Measurements from ENCODE around the gene SEC14L2.

DNA sequence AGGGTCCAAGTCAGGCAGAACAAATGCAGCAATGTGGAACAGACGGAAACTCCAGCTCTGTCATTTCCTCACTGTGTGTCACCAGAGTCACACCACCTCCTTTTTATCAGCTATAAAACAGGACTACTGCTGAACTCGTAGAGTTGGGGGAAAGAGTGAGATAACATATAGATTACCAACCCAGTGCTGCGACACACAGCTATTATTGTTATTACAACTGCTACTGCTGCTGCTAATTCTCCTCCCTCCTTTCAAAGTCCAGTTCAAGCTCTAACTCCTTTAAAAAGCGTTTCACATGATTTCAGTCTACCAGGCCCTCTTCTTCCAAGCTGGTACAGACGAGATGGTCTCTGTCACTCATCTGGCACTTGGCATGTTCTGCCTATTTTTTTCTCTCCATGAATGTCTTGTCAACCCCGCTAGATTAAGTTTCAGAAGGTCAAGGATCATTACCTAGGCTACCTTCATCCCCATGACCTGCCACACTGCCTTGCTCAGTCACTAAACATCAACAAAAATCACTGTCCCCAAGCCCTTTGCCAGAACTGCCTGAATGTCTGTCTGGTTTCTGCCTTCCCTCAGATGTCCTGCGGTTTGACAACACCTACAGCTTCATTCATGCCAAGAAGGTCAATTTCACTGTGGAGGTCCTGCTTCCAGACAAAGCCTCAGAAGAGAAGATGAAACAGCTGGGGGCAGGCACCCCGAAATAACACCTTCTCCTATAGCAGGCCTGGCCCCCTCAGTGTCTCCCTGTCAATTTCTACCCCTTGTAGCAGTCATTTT, 25.1 kb downstream of the SEC14L2 start:
- TF ChIP-seq, protein P1, sequence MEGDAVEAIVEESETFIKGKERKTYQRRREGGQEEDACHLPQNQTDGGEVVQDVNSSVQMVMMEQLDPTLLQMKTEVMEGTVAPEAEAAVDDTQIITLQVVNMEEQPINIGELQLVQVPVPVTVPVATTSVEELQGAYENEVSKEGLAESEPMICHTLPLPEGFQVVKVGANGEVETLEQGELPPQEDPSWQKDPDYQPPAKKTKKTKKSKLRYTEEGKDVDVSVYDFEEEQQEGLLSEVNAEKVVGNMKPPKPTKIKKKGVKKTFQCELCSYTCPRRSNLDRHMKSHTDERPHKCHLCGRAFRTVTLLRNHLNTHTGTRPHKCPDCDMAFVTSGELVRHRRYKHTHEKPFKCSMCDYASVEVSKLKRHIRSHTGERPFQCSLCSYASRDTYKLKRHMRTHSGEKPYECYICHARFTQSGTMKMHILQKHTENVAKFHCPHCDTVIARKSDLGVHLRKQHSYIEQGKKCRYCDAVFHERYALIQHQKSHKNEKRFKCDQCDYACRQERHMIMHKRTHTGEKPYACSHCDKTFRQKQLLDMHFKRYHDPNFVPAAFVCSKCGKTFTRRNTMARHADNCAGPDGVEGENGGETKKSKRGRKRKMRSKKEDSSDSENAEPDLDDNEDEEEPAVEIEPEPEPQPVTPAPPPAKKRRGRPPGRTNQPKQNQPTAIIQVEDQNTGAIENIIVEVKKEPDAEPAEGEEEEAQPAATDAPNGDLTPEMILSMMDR (IDR thresholded peaks at IDR 0.05; ENCODE audit: extremely low read depth in 1 of 2, insufficient read depth in 1 of 2, low read depth in 1 of 2, low read length in 2 of 2) = no peak
- TF ChIP-seq EZH2 (IDR thresholded peaks at IDR 0.05; ENCODE audit: borderline replicate concordance, low read depth, low read length, severe bottlenecking) (no peak), POLR2A (IDR thresholded peaks at IDR 0.05; ENCODE audit: low read depth, low read length) (no peak)

Data from endothelial cell of umbilical vein (primary cell).